Colonic mucosa (tissue), 4 donors: ENCODE measurements around the gene MTHFS. TPM values are rescaled to one million over a fixed set of nuclear protein-coding genes. Genes with fewer than 3 reads are reported as not detected.
A peak's percentile ranks its signal among the peaks of the same experiment; 100 is the strongest.

Experiments used
- DNase-seq: peaks from one replicate; pipeline ENCODE4 v3.0.0-alpha.2; 2020
- H3K27ac ChIP-seq: fragments of 200-600 bp; one replicate; pipeline ENCODE4 v1.8.0; 2021
- H3K27me3 ChIP-seq: fragments of 200-600 bp; one replicate; pipeline ENCODE4 v1.8.0; 2021
- H3K36me3 ChIP-seq: fragments of 200-600 bp; one replicate; pipeline ENCODE4 v1.8.0; 2021
- H3K4me1 ChIP-seq: fragments of 200-600 bp; one replicate; pipeline ENCODE4 v1.8.0; 2021; ENCODE audit warnings: mild to moderate bottlenecking
- H3K4me3 ChIP-seq: fragments of 200-600 bp; one replicate; pipeline ENCODE4 v1.8.0; 2021
- H3K9ac ChIP-seq, 2 donors: one replicate each; pipeline ENCODE4 v1.7.0; 2013; ENCODE audit warnings: control low read depth in 2 of 2, low read depth in 2 of 2, low read length in 2 of 2
- H3K9me3 ChIP-seq: fragments of 200-600 bp; one replicate; pipeline ENCODE4 v1.8.0; 2021
- intact Hi-C: fragments of 100-400 bp; cut with DNase I; formaldehyde crosslinking; loops from one replicate; pipeline ENCODE4 v1.14.1; 2022
- total RNA-seq, 2 donors: library from RNA; stranded (reverse); fragmentation: NEBNext Ultra II Directional in 1 of 2; extraction: Animal tissue kit (Norgen Biotek cat#: 25700) in 1 of 2; gene quantifications; one replicate each; pipeline ENCODE4 v1.2.1, GENCODE V29; 2021
- TF ChIP-seq, protein P1 (sequence below): fragments of 200-600 bp; IDR thresholded peaks from one replicate; pipeline ENCODE4 v1.8.0; 2022; ENCODE audit warnings: antibody characterized with exemption, mild to moderate bottlenecking
- donor health status: healthy.
- donor health status: DM: no; HTN: no; CAD: no.
- donor health status: DM: no; HTN: no; CAD: no.

MTHFS gene
- total RNA-seq, 2 donors from 2014 or later: 24.6 to 25.9 TPM

GRCh38 chr15:79898369-79898768, 1.6 kb upstream of the MTHFS start:
- intact Hi-C loops: loop anchor here (10.0 kb wide), 3 partner anchors 96 to 276 kb away; partner anchors contain the start of gene ZFAND6
- Histone ChIP-seq H3K9ac (no peak overlapping the region), H3K4me3 (no peak overlapping the region), H3K9me3 (no peaks in the 10 kb centered on the region), H3K27me3 (no peaks in the 10 kb centered on the region), H3K4me1 (peaks cover 6% of the 10 kb centered on the region), H3K27ac (no peak overlapping the region), H3K36me3 (no peaks in the 10 kb centered on the region)
- TF ChIP-seq, protein P1, sequence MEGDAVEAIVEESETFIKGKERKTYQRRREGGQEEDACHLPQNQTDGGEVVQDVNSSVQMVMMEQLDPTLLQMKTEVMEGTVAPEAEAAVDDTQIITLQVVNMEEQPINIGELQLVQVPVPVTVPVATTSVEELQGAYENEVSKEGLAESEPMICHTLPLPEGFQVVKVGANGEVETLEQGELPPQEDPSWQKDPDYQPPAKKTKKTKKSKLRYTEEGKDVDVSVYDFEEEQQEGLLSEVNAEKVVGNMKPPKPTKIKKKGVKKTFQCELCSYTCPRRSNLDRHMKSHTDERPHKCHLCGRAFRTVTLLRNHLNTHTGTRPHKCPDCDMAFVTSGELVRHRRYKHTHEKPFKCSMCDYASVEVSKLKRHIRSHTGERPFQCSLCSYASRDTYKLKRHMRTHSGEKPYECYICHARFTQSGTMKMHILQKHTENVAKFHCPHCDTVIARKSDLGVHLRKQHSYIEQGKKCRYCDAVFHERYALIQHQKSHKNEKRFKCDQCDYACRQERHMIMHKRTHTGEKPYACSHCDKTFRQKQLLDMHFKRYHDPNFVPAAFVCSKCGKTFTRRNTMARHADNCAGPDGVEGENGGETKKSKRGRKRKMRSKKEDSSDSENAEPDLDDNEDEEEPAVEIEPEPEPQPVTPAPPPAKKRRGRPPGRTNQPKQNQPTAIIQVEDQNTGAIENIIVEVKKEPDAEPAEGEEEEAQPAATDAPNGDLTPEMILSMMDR: no peak
- no peak for DNase-seq

DNA sequence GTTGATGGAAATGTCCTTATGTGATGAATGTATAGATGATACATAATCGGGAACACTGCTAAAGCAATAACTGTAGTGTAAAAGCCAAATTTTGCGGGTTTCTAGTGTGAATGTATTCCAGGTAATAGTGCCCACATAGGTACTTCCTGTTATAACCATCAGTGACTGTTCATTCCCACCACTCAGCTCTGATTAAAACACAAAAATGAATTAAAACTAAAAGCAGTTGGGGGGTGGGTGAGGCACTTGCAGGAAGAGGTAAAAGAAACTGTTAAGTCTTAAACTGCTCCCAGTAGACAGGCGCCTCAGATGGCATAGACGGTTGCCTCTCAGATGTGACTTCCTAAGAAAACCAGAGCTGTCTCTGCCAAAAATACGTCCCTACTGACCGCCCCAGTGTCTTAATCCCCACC, 893 bp upstream of the MTHFS start:
- peaks cover 6% of the 10 kb centered on the region for H3K4me1 ChIP-seq
- DNase-seq: no peak
- peak overlapping the region; percentile 74 to 94 for H3K9ac ChIP-seq
- H3K9me3 ChIP-seq: no peaks in the 10 kb centered on the region
- no peaks in the 10 kb centered on the region for H3K27me3 ChIP-seq
- TF ChIP-seq, protein P1: no peak
- intact Hi-C loops: loop anchor here (10.0 kb wide), 3 partner anchors 97 to 277 kb away; partner anchors contain the start of gene ZFAND6
- peak overlapping the region; percentile 86 for H3K4me3 ChIP-seq
- peak overlapping the region; percentile 95 for H3K27ac ChIP-seq
- H3K36me3 ChIP-seq: no peaks in the 10 kb centered on the region

DNA sequence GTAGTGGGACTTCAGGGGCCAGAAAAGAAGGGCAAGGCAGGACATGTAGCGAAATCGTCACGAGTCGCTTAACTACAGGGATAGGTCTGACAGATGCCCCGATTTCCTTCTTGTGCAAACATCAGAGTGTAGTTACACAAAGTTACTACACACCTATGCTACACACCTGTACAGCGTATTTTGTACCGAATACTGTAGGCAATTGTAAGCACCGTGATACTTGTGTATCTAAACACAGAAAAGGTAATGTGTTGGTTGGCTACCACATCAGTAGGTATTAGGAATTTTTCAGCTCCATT, 515 bp upstream of the MTHFS start:
- Histone ChIP-seq H3K27ac (peak overlapping the region; percentile 95), H3K9ac (peak overlapping the region; percentile 74 to 94), H3K36me3 (no peaks in the 10 kb centered on the region), H3K27me3 (no peaks in the 10 kb centered on the region), H3K4me1 (peaks cover 6% of the 10 kb centered on the region), H3K9me3 (no peaks in the 10 kb centered on the region), H3K4me3 (peak overlapping the region; percentile 86)
- DNase-seq: no peak
- TF ChIP-seq, protein P1: no peak
- intact Hi-C loops: loop anchor here (10.0 kb wide), 3 partner anchors 97 to 277 kb away; partner anchors contain the start of gene ZFAND6

DNA sequence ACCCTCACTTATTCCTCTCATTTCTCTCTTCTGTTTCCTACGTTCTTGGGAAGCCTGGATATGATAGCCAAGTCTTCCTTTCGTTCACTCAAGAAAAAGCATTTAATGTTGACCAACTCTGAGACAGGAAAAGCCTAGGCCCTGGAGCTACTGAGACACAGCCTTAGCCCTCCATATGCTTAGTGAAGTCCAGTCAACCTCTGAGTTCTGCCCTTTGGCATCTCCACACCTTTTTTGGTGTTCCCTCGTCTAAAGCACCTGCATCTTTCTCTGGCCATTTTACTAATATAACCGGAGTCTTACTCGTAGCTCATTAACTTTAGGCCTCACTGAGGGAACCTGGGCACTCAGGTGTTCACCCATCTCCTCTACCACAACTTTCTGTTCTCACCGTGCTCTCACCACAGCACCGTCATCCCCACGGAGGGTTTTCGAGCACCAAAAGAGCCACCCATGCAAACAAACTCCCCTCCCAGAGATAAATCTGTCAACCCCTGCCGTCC, 632 bp downstream of the MTHFS start:
- intact Hi-C loops: loop anchor here (10.0 kb wide), 3 partner anchors 99 to 279 kb away; partner anchors contain the start of gene ZFAND6
- H3K27ac ChIP-seq: peak overlapping the region; percentile 95
- peak overlapping the region; percentile 74 to 94 for H3K9ac ChIP-seq
- H3K4me1 ChIP-seq: peaks cover 6% of the 10 kb centered on the region
- H3K36me3 ChIP-seq: no peaks in the 10 kb centered on the region
- H3K4me3 ChIP-seq: peak overlapping the region; percentile 86
- no peaks in the 10 kb centered on the region for H3K9me3 ChIP-seq
- TF ChIP-seq, protein P1: no peak
- no peaks in the 10 kb centered on the region for H3K27me3 ChIP-seq
- peak; percentile 23 for DNase-seq

GRCh38 chr15:79887054-79887930, 9.5 kb downstream of the MTHFS start:
- H3K36me3 ChIP-seq: no peaks in the 10 kb centered on the region
- TF ChIP-seq, protein P1: no peak
- DNase-seq: no peak
- no peak overlapping the region for H3K27ac ChIP-seq
- no peak overlapping the region for H3K9ac ChIP-seq
- no peaks in the 10 kb centered on the region for H3K4me1 ChIP-seq
- H3K4me3 ChIP-seq: no peak overlapping the region
- intact Hi-C loops: no loop called here
- no peaks in the 10 kb centered on the region for H3K27me3 ChIP-seq
- H3K9me3 ChIP-seq: no peaks in the 10 kb centered on the region
